ENCODE results near the gene KIAA0930.

The KIAA0930 gene

GRCh38 chr22:45216133-45217003 is 24.3 kb downstream of the KIAA0930 start:
- no peak for DNase-seq (ENCODE audit: low spot score)

- no peak for DNase-seq (ENCODE audit: low spot score)
These were observed 27.5 kb downstream of the KIAA0930 start for GRCh38 chr22:45212992-45213751.

- DNase-seq (ENCODE audit: low spot score) = no peak
These were observed 28.4 kb downstream of the KIAA0930 start for GRCh38 chr22:45212306-45212709.

GRCh38 chr22:45211848-45212247 is 28.8 kb downstream of the KIAA0930 start:
- DNase-seq (ENCODE audit: low spot score) = no peak

- no peak for DNase-seq (ENCODE audit: low spot score)
These were observed 29.3 kb downstream of the KIAA0930 start for GRCh38 chr22:45211435-45211834.

GRCh38 chr22:45210991-45211390 is 29.7 kb downstream of the KIAA0930 start:
- no peak for DNase-seq (ENCODE audit: low spot score)

GRCh38 chr22:45210577-45210976 is 30.1 kb downstream of the KIAA0930 start:
- no peak for DNase-seq (ENCODE audit: low spot score)

GRCh38 chr22:45210174-45210573 is 30.5 kb downstream of the KIAA0930 start:
- DNase-seq (ENCODE audit: low spot score) = no peak

- no peak for DNase-seq (ENCODE audit: low spot score)
These were observed 31.5 kb downstream of the KIAA0930 start for GRCh38 chr22:45208993-45209838.

GRCh38 chr22:45208696-45208992 is 32.0 kb downstream of the KIAA0930 start:
- no peak for DNase-seq (ENCODE audit: low spot score)

GRCh38 chr22:45207981-45208664 is 32.6 kb downstream of the KIAA0930 start:
- DNase-seq (ENCODE audit: low spot score) = no peak

- DNase-seq (ENCODE audit: low spot score) = no peak
These were observed 33.2 kb downstream of the KIAA0930 start for GRCh38 chr22:45207533-45207932.

- DNase-seq (ENCODE audit: low spot score) = no peak
These were observed 34.5 kb downstream of the KIAA0930 start for GRCh38 chr22:45206233-45206632.

GRCh38 chr22:45205276-45205925 is 35.3 kb downstream of the KIAA0930 start:
- no peak for DNase-seq (ENCODE audit: low spot score)

- no peak for DNase-seq (ENCODE audit: low spot score)
These were observed 35.9 kb downstream of the KIAA0930 start for GRCh38 chr22:45204819-45205218.

- DNase-seq (ENCODE audit: low spot score) = no peak
These were observed 36.5 kb downstream of the KIAA0930 start for GRCh38 chr22:45204241-45204640.

GRCh38 chr22:45203150-45203951 is 37.3 kb downstream of the KIAA0930 start:
- DNase-seq (ENCODE audit: low spot score) = no peak

GRCh38 chr22:45202333-45203149 is 38.2 kb downstream of the KIAA0930 start:
- no peak for DNase-seq (ENCODE audit: low spot score)

GRCh38 chr22:45201678-45202332 is 38.9 kb downstream of the KIAA0930 start:
- no peak for DNase-seq (ENCODE audit: low spot score)
